GM11168 (cell line): ENCODE results near the gene FAM3A.
"Not testable (repeated sequence)": the region's sequence is repeated elsewhere in the genome, so short reads cannot be mapped to it uniquely, and the experiment has no call there.

Source experiments
- in situ Hi-C: fragments of 300-500 bp; cut with MboI; formaldehyde crosslinking; loops from one replicate; pipeline ENCODE4 v1.12.0; 2022; ENCODE audit warnings: low sequenced_read_pairs; ENCODE audit not compliant: unreplicated experiment

The FAM3A gene

GRCh38 chrX:154515966-154516655 lies at the start of gene FAM3A:
FAM3A (minus strand) TSS chrX:154516232; CDS start chrX:154515772, 460 bp downstream.
- in situ Hi-C loops, result no loop called here

- in situ Hi-C loops, result not testable (repeated sequence)
These were observed 46.3 kb upstream of the FAM3A start for GRCh38 chrX:154562295-154562694.

- in situ Hi-C loops, result not testable (repeated sequence)
These were observed 44.3 kb upstream of the FAM3A start for GRCh38 chrX:154560326-154560725.

GRCh38 chrX:154558896-154559295 lies 42.9 kb upstream of the FAM3A start:
- in situ Hi-C loops, result not testable (repeated sequence)

GRCh38 chrX:154558060-154558690 lies 42.1 kb upstream of the FAM3A start:
- in situ Hi-C loops, result not testable (repeated sequence)

GRCh38 chrX:154552112-154552806 lies 36.2 kb upstream of the FAM3A start:
- in situ Hi-C loops, result not testable (repeated sequence)

GRCh38 chrX:154549766-154550165 lies 33.7 kb upstream of the FAM3A start:
- in situ Hi-C loops, result loop anchor here (25.0 kb wide), 1 partner anchor 112 kb away; the partner anchor contains the start of genes ATP6AP1, FAM50A and GDI1

- in situ Hi-C loops, result loop anchor here (25.0 kb wide), 1 partner anchor 111 kb away; the partner anchor contains the start of genes ATP6AP1, FAM50A and GDI1
These were observed 31.9 kb upstream of the FAM3A start for GRCh38 chrX:154548028-154548316.

- in situ Hi-C loops, result loop anchor here (25.0 kb wide), 1 partner anchor 110 kb away; the partner anchor contains the start of genes ATP6AP1, FAM50A and GDI1
These were observed 31.4 kb upstream of the FAM3A start, which contains the start of gene IKBKG for GRCh38 chrX:154547245-154548027. IKBKG (plus strand) TSS chrX:154547620; CDS start chrX:154552003, 4,383 bp downstream.

- in situ Hi-C loops, result loop anchor here (25.0 kb wide), 1 partner anchor 109 kb away; the partner anchor contains the start of genes ATP6AP1, FAM50A and GDI1
These were observed 30.6 kb upstream of the FAM3A start, which contains the start of gene G6PD for GRCh38 chrX:154546354-154547244. G6PD (minus strand) TSS chrX:154546846; CDS start chrX:154546155, 691 bp downstream.

- in situ Hi-C loops, result loop anchor here (25.0 kb wide), 1 partner anchor 108 kb away; the partner anchor contains the start of genes ATP6AP1, FAM50A and GDI1
These were observed 29.7 kb upstream of the FAM3A start for GRCh38 chrX:154545673-154546274.

- in situ Hi-C loops, result loop anchor here (25.0 kb wide), 1 partner anchor 106 kb away; the partner anchor contains the start of genes ATP6AP1, FAM50A and GDI1
These were observed 26.8 kb upstream of the FAM3A start for GRCh38 chrX:154542723-154543424.

GRCh38 chrX:154541896-154542722 lies 26.1 kb upstream of the FAM3A start:
- in situ Hi-C loops, result loop anchor here (25.0 kb wide), 1 partner anchor 105 kb away; the partner anchor contains the start of genes ATP6AP1, FAM50A and GDI1

GRCh38 chrX:154541589-154541895 lies 25.5 kb upstream of the FAM3A start:
- in situ Hi-C loops, result loop anchor here (25.0 kb wide), 1 partner anchor 104 kb away; the partner anchor contains the start of genes ATP6AP1, FAM50A and GDI1

GRCh38 chrX:154540897-154541535 lies 25.0 kb upstream of the FAM3A start:
- in situ Hi-C loops, result loop anchor here (25.0 kb wide), 1 partner anchor 104 kb away; the partner anchor contains the start of genes ATP6AP1, FAM50A and GDI1

- in situ Hi-C loops, result loop anchor here (25.0 kb wide), 1 partner anchor 103 kb away; the partner anchor contains the start of genes ATP6AP1, FAM50A and GDI1
These were observed 24.3 kb upstream of the FAM3A start for GRCh38 chrX:154540365-154540764.
